ENCODE measurements around the gene BRD4. TPM values are rescaled to one million over a fixed set of nuclear protein-coding genes. Genes with fewer than 3 reads are reported as not detected.

BRD4 gene
- polyA plus RNA-seq, 3 donors, result 52.9 to 61.5 (median 56.8) TPM

GRCh38 chr19:15187026-15188007 lies 145.0 kb downstream of the BRD4 start:
- no peak for DNase-seq (ENCODE audit: extremely low read depth in 1 of 11, low read depth in 9 of 11, low spot score in 4 of 11)

Other genes with a start within 250 kb of the BRD4 start
- 10 to 100 TPM; 18.7 to 25.4 (median 21.3) TPM for gene SYDE1, start 225.1 kb downstream of the BRD4 start, polyA plus RNA-seq (ENCODE audit: insufficient read length in 3 of 3)
- gene NOTCH3, start 131.5 kb downstream of the BRD4 start, polyA plus RNA-seq (ENCODE audit: insufficient read length in 3 of 3), result 100 to 1,000 TPM in 2 of 3 donors, 10 to 100 TPM in 1; 96.0 to 146 (median 111) TPM
- gene EPHX3, start 100.1 kb downstream of the BRD4 start, polyA plus RNA-seq (ENCODE audit: insufficient read length in 3 of 3), result 1 to 10 TPM; 4.8 to 5.1 (median 5.1) TPM
- 10 to 100 TPM; 26.9 to 36.9 (median 27.2) TPM for gene AKAP8, start 47.2 kb upstream of the BRD4 start, polyA plus RNA-seq (ENCODE audit: insufficient read length in 3 of 3)
- gene AKAP8L, start 86.4 kb upstream of the BRD4 start, polyA plus RNA-seq (ENCODE audit: insufficient read length in 3 of 3), result 100 to 1,000 TPM; 111 to 119 (median 112) TPM
- 10 to 100 TPM; 23.6 to 40.5 (median 38.7) TPM for gene WIZ, start 117.4 kb upstream of the BRD4 start, polyA plus RNA-seq (ENCODE audit: insufficient read length in 3 of 3)
- 1 to 10 TPM in 1 of 3 donors, under 1 TPM in 2; 0.51 to 1.3 (median 0.92) TPM for gene RASAL3, start 132.0 kb upstream of the BRD4 start, polyA plus RNA-seq (ENCODE audit: insufficient read length in 3 of 3)
- under 1 TPM in 1 of 3 donors, not detected in 2; 0.08 TPM for gene PGLYRP2, start 147.0 kb upstream of the BRD4 start, polyA plus RNA-seq (ENCODE audit: insufficient read length in 3 of 3)
- under 1 TPM; 0.11 to 0.22 (median 0.16) TPM for gene CYP4F22, start 176.0 kb upstream of the BRD4 start, polyA plus RNA-seq (ENCODE audit: insufficient read length in 3 of 3)